Neural crest cell (in vitro differentiated cells): Measurements from ENCODE around the gene SSTR5. TPM values are rescaled to one million over a fixed set of nuclear protein-coding genes. Genes with fewer than 3 reads are reported as not detected.

Experiments used
- DNase-seq: peaks from one replicate; pipeline ENCODE4 v3.0.0; 2021; ENCODE audit warnings: low read depth, mixed read lengths, low spot score
- H3K27ac Mint-ChIP-seq: one replicate; pipeline ENCODE4 v1.8.0; 2021; ENCODE audit warnings: mild to moderate bottlenecking, mixed read lengths; ENCODE audit not compliant: unreplicated experiment
- H3K27me3 Mint-ChIP-seq: 2 replicates; pipeline ENCODE4 v1.8.0; 2021; ENCODE audit warnings: low read depth, mild to moderate bottlenecking, mixed read lengths
- H3K36me3 Mint-ChIP-seq: 2 replicates; pipeline ENCODE4 v1.8.0; 2021; ENCODE audit warnings: low read depth, mild to moderate bottlenecking, mixed read lengths
- H3K4me1 Mint-ChIP-seq: 2 replicates; pipeline ENCODE4 v1.8.0; 2021; ENCODE audit warnings: mixed read lengths
- H3K4me3 Mint-ChIP-seq: one replicate; pipeline ENCODE4 v1.8.0; 2021; ENCODE audit warnings: mild to moderate bottlenecking, mixed read lengths
- H3K9me3 Mint-ChIP-seq: 2 replicates; pipeline ENCODE4 v1.8.0; 2021; ENCODE audit warnings: mixed read lengths
- CTCF ChIP-seq: fragments of 200-600 bp; sonication (generic); conservative IDR thresholded peaks from 2 replicates; pipeline ENCODE4 v1.5.0; 2021; ENCODE audit warnings: antibody characterized with exemption, mild to moderate bottlenecking
- total RNA-seq: library from RNA; stranded (reverse); gene quantifications from 2 replicates; pipeline ENCODE4 v1.2.1, GENCODE V29; 2021

Gene SSTR5
- total RNA-seq, 1 donor from 2014 or later: not detected

- Mint-ChIP-seq H3K27me3 (no peaks in the 10 kb centered on the region), H3K9me3 (no peaks in the 10 kb centered on the region), H3K4me1 (peaks cover 4% of the 10 kb centered on the region), H3K4me3 (no peak overlapping the region), H3K36me3 (no peaks in the 10 kb centered on the region), H3K27ac (no peak overlapping the region)
- no peak for TF ChIP-seq CTCF
- DNase-seq: no peak
Observed at GRCh38 chr16:1027501-1027815, 45.1 kb upstream of the SSTR5 start.

GRCh38 chr16:1028056-1028455, 44.5 kb upstream of the SSTR5 start:
- Mint-ChIP-seq H3K9me3 (no peaks in the 10 kb centered on the region), H3K36me3 (no peaks in the 10 kb centered on the region), H3K27me3 (no peaks in the 10 kb centered on the region), H3K4me3 (no peak overlapping the region), H3K4me1 (peaks cover 4% of the 10 kb centered on the region), H3K27ac (no peak overlapping the region)
- no peak for TF ChIP-seq CTCF
- DNase-seq: no peak

- no peaks in the 10 kb centered on the region for H3K27me3 Mint-ChIP-seq
- no peaks in the 10 kb centered on the region for H3K36me3 Mint-ChIP-seq
- no peak for TF ChIP-seq CTCF
- no peak overlapping the region for H3K27ac Mint-ChIP-seq
- peaks cover 4% of the 10 kb centered on the region for H3K4me1 Mint-ChIP-seq
- DNase-seq: no peak
- H3K9me3 Mint-ChIP-seq: no peaks in the 10 kb centered on the region
- no peak overlapping the region for H3K4me3 Mint-ChIP-seq
Observed at GRCh38 chr16:1028524-1029258, 43.9 kb upstream of the SSTR5 start.

- H3K4me1 Mint-ChIP-seq: peaks cover 4% of the 10 kb centered on the region
- no peak overlapping the region for H3K27ac Mint-ChIP-seq
- DNase-seq: no peak
- TF ChIP-seq CTCF: no peak
- no peaks in the 10 kb centered on the region for H3K27me3 Mint-ChIP-seq
- H3K36me3 Mint-ChIP-seq: no peaks in the 10 kb centered on the region
- H3K4me3 Mint-ChIP-seq: no peak overlapping the region
- H3K9me3 Mint-ChIP-seq: no peaks in the 10 kb centered on the region
Observed at GRCh38 chr16:1029259-1029545, 43.3 kb upstream of the SSTR5 start.

- Mint-ChIP-seq H3K36me3 (no peaks in the 10 kb centered on the region), H3K27ac (no peak overlapping the region), H3K4me3 (no peak overlapping the region), H3K27me3 (no peaks in the 10 kb centered on the region), H3K9me3 (no peaks in the 10 kb centered on the region), H3K4me1 (peaks cover 4% of the 10 kb centered on the region)
- no peak for DNase-seq
- no peak for TF ChIP-seq CTCF
Observed at GRCh38 chr16:1030473-1030901, 42.1 kb upstream of the SSTR5 start.

GRCh38 chr16:1031666-1032065, 40.9 kb upstream of the SSTR5 start:
- no peak for TF ChIP-seq CTCF
- H3K9me3 Mint-ChIP-seq: no peaks in the 10 kb centered on the region
- H3K36me3 Mint-ChIP-seq: no peaks in the 10 kb centered on the region
- H3K4me3 Mint-ChIP-seq: no peak overlapping the region
- no peaks in the 10 kb centered on the region for H3K4me1 Mint-ChIP-seq
- no peaks in the 10 kb centered on the region for H3K27me3 Mint-ChIP-seq
- no peak overlapping the region for H3K27ac Mint-ChIP-seq
- no peak for DNase-seq
